ENCODE data around the gene TVP23A.
A peak's percentile ranks its signal among the peaks of the same experiment; 100 is the strongest.
"Not testable (repeated sequence)": the region's sequence is repeated elsewhere in the genome, so short reads cannot be mapped to it uniquely, and the experiment has no call there.

TVP23A gene

GRCh38 chr16:10750793-10751192 is 67.8 kb downstream of the TVP23A start:
- DNase-seq (ENCODE audit: low read depth) = no peak
- H3K4me3 ChIP-seq (ENCODE audit: low read length) = no peak overlapping the region
- no peak for TF ChIP-seq CTCF (IDR thresholded peaks at IDR 0.05; ENCODE audit: insufficient read depth, low read depth, low read length, missing control alignments)

GRCh38 chr16:10745841-10746240 is 72.8 kb downstream of the TVP23A start:
- H3K4me3 ChIP-seq (ENCODE audit: low read length) = no peak overlapping the region
- no peak for TF ChIP-seq CTCF (IDR thresholded peaks at IDR 0.05; ENCODE audit: insufficient read depth, low read depth, low read length, missing control alignments)
- no peak for DNase-seq (ENCODE audit: low read depth)

- no peak for TF ChIP-seq CTCF (IDR thresholded peaks at IDR 0.05; ENCODE audit: insufficient read depth, low read depth, low read length, missing control alignments)
- H3K4me3 ChIP-seq (ENCODE audit: low read length) = peak overlapping the region; percentile 74
- DNase-seq (ENCODE audit: low read depth) = no peak
These were observed 74.1 kb downstream of the TVP23A start for GRCh38 chr16:10744370-10745030.

GRCh38 chr16:10743610-10744369 is 74.8 kb downstream of the TVP23A start, which contains the start of gene NUBP1:
NUBP1 (plus strand) TSS chr16:10743842; CDS start chr16:10743864, 22 bp downstream.
- TF ChIP-seq CTCF (IDR thresholded peaks at IDR 0.05; ENCODE audit: insufficient read depth, low read depth, low read length, missing control alignments) = no peak
- H3K4me3 ChIP-seq (ENCODE audit: low read length) = peak within 1 kb of the TSS; percentile 74
- peak; percentile 99 for DNase-seq (ENCODE audit: low read depth)

- no peak for TF ChIP-seq CTCF (IDR thresholded peaks at IDR 0.05; ENCODE audit: insufficient read depth, low read depth, low read length, missing control alignments)
- DNase-seq (ENCODE audit: low read depth) = no peak
- H3K4me3 ChIP-seq (ENCODE audit: low read length) = peak overlapping the region; percentile 74
These were observed 75.4 kb downstream of the TVP23A start for GRCh38 chr16:10743227-10743609.

- no peak for DNase-seq (ENCODE audit: low read depth)
- no peak overlapping the region for H3K4me3 ChIP-seq (ENCODE audit: low read length)
- TF ChIP-seq CTCF (IDR thresholded peaks at IDR 0.05; ENCODE audit: insufficient read depth, low read depth, low read length, missing control alignments) = no peak
These were observed 76.8 kb downstream of the TVP23A start for GRCh38 chr16:10741844-10742243.

- H3K4me3 ChIP-seq (ENCODE audit: low read length); DNase-seq (ENCODE audit: low read depth): not testable (repeated sequence)
These were observed 77.3 kb downstream of the TVP23A start for GRCh38 chr16:10741249-10741648.

Data from epithelial cell of esophagus (primary cell).